A673 (cell line): ENCODE data around the gene ACD. TPM values are rescaled to one million over a fixed set of nuclear protein-coding genes. Genes with fewer than 3 reads are reported as not detected.

Experiments used
- BruUV-seq: library from RNA; stranded (reverse); fragments of 400-500 nt; replicated peaks from 2 replicates; lab custom pipeline; 2021; lab: Mats Ljungman, UMichigan
- CTCF ChIA-PET: fragments of 300-600 bp; sonication (Branson Sonifier 250); formaldehyde crosslinking; loops from one replicate; lab custom pipeline; 2022; ENCODE audit warnings: antibody characterized with exemption; lab: Charles Lee
- POLR2A ChIA-PET: fragments of 300-600 bp; sonication (Branson Sonifier 250); formaldehyde crosslinking; loops from one replicate; lab custom pipeline; 2022; ENCODE audit warnings: antibody characterized with exemption; ENCODE audit not compliant: low non-redundant PET; lab: Charles Lee
- DNase-seq: peaks from one replicate; pipeline ENCODE4 v3.0.0-alpha.2; 2015; ENCODE audit warnings: low spot score
- H3K27ac ChIP-seq: fragments of 200-600 bp; sonication (generic); 2 replicates; pipeline ENCODE4 v1.5.1; 2016; ENCODE audit warnings: mixed run types, low read depth, mild to moderate bottlenecking, mixed read lengths, antibody characterized with exemption, low read length; ENCODE audit not compliant: poor library complexity, severe bottlenecking
- H3K27me3 ChIP-seq: fragments of 200-600 bp; sonication (generic); replicated peaks from 2 replicates; pipeline ENCODE4 v1.6.1; 2017; ENCODE audit warnings: mixed run types, low read depth, mild to moderate bottlenecking, mixed read lengths, antibody characterized with exemption, low read length; ENCODE audit not compliant: insufficient read depth, poor library complexity
- H3K36me3 ChIP-seq: fragments of 200-600 bp; sonication (generic); 2 replicates; pipeline ENCODE4 v1.6.1; 2016; ENCODE audit warnings: mixed run types, mild to moderate bottlenecking, mixed read lengths, antibody characterized with exemption, low read length; ENCODE audit not compliant: insufficient read depth, poor library complexity, severe bottlenecking
- H3K4me1 ChIP-seq: fragments of 200-600 bp; sonication (generic); 2 replicates; pipeline ENCODE4 v1.6.1; 2017; ENCODE audit warnings: mixed run types, mild to moderate bottlenecking, mixed read lengths, antibody characterized with exemption, low read length; ENCODE audit not compliant: insufficient read depth, poor library complexity, severe bottlenecking
- H3K4me3 ChIP-seq: fragments of 200-600 bp; sonication (generic); 2 replicates; pipeline ENCODE4 v1.5.1; 2016; ENCODE audit warnings: low read depth, mixed run types, mild to moderate bottlenecking, mixed read lengths, low read length; ENCODE audit not compliant: poor library complexity, severe bottlenecking
- H3K9me3 ChIP-seq: fragments of 200-600 bp; sonication (generic); 2 replicates; pipeline ENCODE4 v1.6.1; 2016; ENCODE audit warnings: mixed run types, low read depth, mild to moderate bottlenecking, mixed read lengths, antibody characterized with exemption, low read length; ENCODE audit not compliant: poor library complexity, severe bottlenecking
- CTCF ChIP-seq: fragments of 300-800, 200-600 bp; sonication (generic); conservative IDR thresholded peaks from 2 replicates; pipeline ENCODE4 v1.5.1; 2017; ENCODE audit warnings: low read depth, mild to moderate bottlenecking, antibody characterized with exemption, low read length, moderate library complexity, mixed read lengths
- EZH2 ChIP-seq: fragments of 200-600 bp; sonication (generic); IDR thresholded peaks from 2 replicates; pipeline ENCODE4 v1.6.1; 2017; ENCODE audit warnings: borderline replicate concordance, low read depth, mild to moderate bottlenecking, mixed read lengths, antibody characterized with exemption, low read length; ENCODE audit not compliant: poor library complexity, severe bottlenecking
- intact Hi-C: fragments of 100-400 bp; cut with micrococcal nuclease; formaldehyde crosslinking; loops from one replicate; pipeline ENCODE4 v1.10.0; 2022; ENCODE audit not compliant: unreplicated experiment
- total RNA-seq: library from RNA; stranded (reverse); gene quantifications from 2 replicates; pipeline ENCODE4 v1.2.3, GENCODE V29; 2021

Gene ACD
- total RNA-seq, 1 experiment from 2014 or later, result 45.8 TPM

- BruUV-seq, result no TSS peak
- no peak for DNase-seq
- H3K9me3 ChIP-seq, result no peaks in the 10 kb centered on the region
- no peak overlapping the region for H3K27ac ChIP-seq
- ChIA-PET CTCF (interaction anchor here (0.7 kb wide), 1 partner anchor 170 kb away, joined by 5 read pairs; no protein-coding TSS in a partner anchor), POLR2A (no interaction called here)
- no peaks in the 10 kb centered on the region for H3K27me3 ChIP-seq
- no peak overlapping the region for H3K4me3 ChIP-seq
- TF ChIP-seq EZH2, result no peak
- no peak for TF ChIP-seq CTCF
- intact Hi-C loops, result no loop called here
- peaks cover 6% of the 10 kb centered on the region for H3K36me3 ChIP-seq
- peaks cover 11% of the 10 kb centered on the region for H3K4me1 ChIP-seq
Measured at GRCh38 chr16:67678354-67679023, 18.4 kb upstream of the ACD start.

- H3K27me3 ChIP-seq, result no peaks in the 10 kb centered on the region
- ChIA-PET POLR2A (no interaction called here), CTCF (interaction anchor here (0.7 kb wide), 1 partner anchor 171 kb away, joined by 5 read pairs; no protein-coding TSS in a partner anchor)
- H3K27ac ChIP-seq, result no peak overlapping the region
- no peak for DNase-seq
- no TSS peak for BruUV-seq
- H3K4me1 ChIP-seq, result peaks cover 19% of the 10 kb centered on the region
- no peaks in the 10 kb centered on the region for H3K9me3 ChIP-seq
- H3K4me3 ChIP-seq, result no peak overlapping the region
- H3K36me3 ChIP-seq, result peaks cover 1% of the 10 kb centered on the region
- TF ChIP-seq CTCF (no peak), EZH2 (no peak)
- intact Hi-C loops, result no loop called here
Measured at GRCh38 chr16:67677712-67678111, 17.7 kb upstream of the ACD start.

- POLR2A ChIA-PET, result no interaction called here
- no peak overlapping the region for H3K27ac ChIP-seq
- no peak for DNase-seq
- TF ChIP-seq EZH2, result no peak
- no peak for TF ChIP-seq CTCF
- intact Hi-C loops, result no loop called here
- H3K4me1 ChIP-seq, result peaks cover 19% of the 10 kb centered on the region
- no peak overlapping the region for H3K4me3 ChIP-seq
- BruUV-seq, result no TSS peak
- CTCF ChIA-PET, result no interaction called here
- H3K27me3 ChIP-seq, result no peaks in the 10 kb centered on the region
- H3K36me3 ChIP-seq, result no peaks in the 10 kb centered on the region
- H3K9me3 ChIP-seq, result no peaks in the 10 kb centered on the region
Measured at GRCh38 chr16:67676939-67677338, 16.9 kb upstream of the ACD start.
